Fibroblast of villous mesenchyme (primary cell): ENCODE results near the gene ADCY2. TPM values are rescaled to one million over a fixed set of nuclear protein-coding genes. Genes with fewer than 3 reads are reported as not detected.

Source experiments
- DNase-seq: peaks from one replicate; pipeline ENCODE4 v3.0.0-alpha.2; 2010; ENCODE audit warnings: low read depth
- H3K4me3 ChIP-seq: 2 replicates; pipeline ENCODE4 v1.5.1; 2011; ENCODE audit warnings: low read depth, mild to moderate bottlenecking, low read length
- total RNA-seq: library from RNA; depleted of rRNA; stranded (reverse); fragments of >200 nt; gene quantifications from 2 replicates; pipeline ENCODE4 v1.2.3, GENCODE V29; 2012
- TF ChIP-seq, protein P1 (sequence below): IDR thresholded peaks from 2 replicates; pipeline ENCODE4 v1.5.1; 2012; ENCODE audit warnings: low read depth, mild to moderate bottlenecking, low read length; ENCODE audit not compliant: insufficient read depth

Gene ADCY2
- total RNA-seq, 1 donor, result under 0.01 TPM

DNA sequence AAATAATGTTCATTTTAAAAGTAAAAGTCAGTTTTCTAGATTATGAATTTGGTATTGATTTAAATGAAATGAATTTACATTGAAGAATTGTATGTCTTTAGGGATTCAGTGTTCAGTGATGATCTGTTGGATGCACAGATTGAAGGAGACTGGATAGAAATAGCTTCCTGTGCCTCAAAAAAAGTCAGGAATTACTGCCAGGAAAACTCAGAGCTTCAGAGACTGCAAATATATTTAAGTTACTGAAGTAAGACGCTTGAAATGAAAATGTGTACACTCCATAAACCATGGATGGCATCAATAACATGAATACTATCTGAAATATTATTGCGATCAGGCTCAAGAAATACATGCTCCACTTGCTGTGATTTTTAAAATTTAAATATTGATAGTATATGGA, 60.3 kb downstream of the ADCY2 start:
- no peak for DNase-seq
- no peak overlapping the region for H3K4me3 ChIP-seq
- TF ChIP-seq, protein P1, sequence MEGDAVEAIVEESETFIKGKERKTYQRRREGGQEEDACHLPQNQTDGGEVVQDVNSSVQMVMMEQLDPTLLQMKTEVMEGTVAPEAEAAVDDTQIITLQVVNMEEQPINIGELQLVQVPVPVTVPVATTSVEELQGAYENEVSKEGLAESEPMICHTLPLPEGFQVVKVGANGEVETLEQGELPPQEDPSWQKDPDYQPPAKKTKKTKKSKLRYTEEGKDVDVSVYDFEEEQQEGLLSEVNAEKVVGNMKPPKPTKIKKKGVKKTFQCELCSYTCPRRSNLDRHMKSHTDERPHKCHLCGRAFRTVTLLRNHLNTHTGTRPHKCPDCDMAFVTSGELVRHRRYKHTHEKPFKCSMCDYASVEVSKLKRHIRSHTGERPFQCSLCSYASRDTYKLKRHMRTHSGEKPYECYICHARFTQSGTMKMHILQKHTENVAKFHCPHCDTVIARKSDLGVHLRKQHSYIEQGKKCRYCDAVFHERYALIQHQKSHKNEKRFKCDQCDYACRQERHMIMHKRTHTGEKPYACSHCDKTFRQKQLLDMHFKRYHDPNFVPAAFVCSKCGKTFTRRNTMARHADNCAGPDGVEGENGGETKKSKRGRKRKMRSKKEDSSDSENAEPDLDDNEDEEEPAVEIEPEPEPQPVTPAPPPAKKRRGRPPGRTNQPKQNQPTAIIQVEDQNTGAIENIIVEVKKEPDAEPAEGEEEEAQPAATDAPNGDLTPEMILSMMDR, result no peak

DNA sequence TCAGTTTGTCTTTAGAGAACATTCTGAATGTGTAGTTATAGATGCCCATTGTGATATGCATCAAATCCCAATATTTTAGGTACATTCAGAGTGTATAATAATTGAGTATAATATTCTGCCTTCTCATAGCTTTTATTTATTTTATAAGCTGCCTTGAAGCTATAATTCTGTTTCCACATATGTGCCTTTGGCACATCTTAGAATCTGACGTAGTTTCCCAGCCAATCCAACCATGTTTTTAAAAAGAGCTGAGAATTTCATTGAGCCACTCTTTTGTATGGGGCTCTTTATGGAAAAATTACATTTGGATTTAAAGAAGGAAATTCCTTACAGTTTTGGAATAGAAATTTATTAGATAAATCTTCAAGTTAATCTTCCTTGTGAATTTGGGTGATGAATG, 65.4 kb downstream of the ADCY2 start:
- no peak overlapping the region for H3K4me3 ChIP-seq
- TF ChIP-seq, protein P1, result no peak
- DNase-seq, result no peak

DNA sequence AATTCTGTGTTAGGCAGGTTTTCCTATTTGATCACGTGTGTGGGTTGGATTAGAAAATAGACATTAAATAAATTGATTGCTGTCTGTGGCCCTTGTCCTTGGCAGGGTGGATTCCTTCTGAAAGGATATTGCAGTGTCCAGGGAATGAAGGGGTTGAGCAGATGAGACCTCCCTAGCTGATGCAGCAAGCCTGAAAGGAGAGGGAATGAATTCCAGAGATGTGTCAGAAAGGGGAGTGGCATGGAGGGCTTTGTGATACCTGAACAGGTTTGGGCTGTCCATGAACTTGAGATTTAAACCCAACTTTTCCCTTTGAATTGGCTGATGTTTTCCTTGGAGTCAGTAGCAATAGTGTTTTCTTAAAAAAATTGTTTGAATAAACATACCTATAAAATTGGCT, 66.8 kb downstream of the ADCY2 start:
- TF ChIP-seq, protein P1, result no peak
- no peak for DNase-seq
- no peak overlapping the region for H3K4me3 ChIP-seq

DNA sequence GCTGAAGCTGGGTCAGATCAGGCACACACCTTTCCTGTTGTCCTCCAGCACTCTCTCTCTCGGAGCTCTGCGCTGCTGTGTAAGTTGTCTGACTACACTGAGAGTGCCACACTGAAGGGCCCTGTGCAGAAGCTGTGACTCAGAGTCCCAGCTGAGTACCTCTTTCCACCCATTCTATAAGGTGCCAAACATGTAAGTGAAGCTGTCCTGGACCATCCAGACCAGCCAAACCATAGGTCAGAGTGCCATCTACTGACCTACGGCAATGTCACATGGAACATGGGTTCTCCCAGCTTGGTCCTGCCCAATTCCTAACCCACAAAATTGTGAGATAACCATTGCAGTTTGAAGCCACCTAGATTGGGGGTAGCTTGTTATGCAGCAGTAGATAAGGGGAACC, 68.2 kb downstream of the ADCY2 start:
- TF ChIP-seq, protein P1, result no peak
- no peak for DNase-seq
- no peak overlapping the region for H3K4me3 ChIP-seq

DNA sequence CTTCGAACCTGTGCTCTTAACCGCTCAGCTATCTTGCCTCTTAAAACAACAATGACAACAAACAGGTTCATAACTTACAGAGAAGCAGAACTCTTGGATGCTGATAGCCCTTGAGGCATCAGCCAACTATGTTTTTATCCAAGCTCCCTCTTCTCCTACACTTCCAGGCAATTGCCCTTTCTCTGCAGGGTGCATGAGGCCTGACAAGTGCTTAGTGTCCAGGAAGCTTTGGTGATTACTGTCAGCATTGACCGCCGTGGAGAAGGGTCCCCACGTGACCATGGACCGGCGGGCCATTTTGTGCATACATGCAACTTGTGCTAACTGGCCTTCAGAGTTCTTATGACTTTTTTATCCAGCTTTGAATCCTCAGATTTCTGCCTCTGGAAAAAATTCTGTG, 71.2 kb downstream of the ADCY2 start:
- TF ChIP-seq, protein P1, result no peak
- no peak for DNase-seq
- no peak overlapping the region for H3K4me3 ChIP-seq

DNA sequence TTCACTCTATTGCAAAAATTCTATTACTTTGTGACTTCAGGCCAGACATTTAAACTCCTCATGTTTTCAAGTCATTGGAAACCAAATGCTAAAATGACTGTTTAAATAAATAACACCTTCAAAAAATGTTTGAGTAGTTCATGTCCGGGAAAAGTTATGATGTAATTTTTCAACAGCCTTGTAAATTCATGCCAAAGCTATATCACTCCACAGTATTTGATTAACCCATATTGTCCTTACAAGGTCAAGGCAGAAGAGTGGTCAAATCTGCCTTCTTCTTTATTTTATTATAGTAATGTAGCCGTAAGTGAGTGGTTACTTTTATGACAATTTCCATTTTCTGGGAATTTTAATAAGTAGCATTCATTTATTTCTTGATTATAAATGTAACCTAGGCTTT, 72.8 kb downstream of the ADCY2 start:
- H3K4me3 ChIP-seq, result no peak overlapping the region
- no peak for DNase-seq
- TF ChIP-seq, protein P1, result no peak

DNA sequence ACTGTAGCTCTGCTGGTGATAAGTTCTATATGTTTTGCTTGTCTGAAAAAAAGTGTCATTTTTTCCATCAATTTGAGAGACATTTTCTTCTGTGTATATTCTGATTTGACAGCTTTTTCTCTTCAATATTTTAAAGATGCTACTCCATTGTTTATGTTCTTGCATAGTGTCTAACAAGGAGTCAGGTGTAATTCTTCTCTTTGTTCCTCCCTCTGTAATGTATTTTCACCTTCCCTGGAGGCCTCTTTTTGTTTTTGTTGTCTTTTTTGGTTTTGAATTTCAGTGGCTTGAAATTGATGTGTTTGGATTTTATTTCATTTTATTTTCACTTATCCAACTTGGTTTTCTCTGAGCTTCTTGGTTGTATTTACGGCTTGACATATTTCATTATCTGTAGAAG, 75.8 kb downstream of the ADCY2 start:
- DNase-seq, result no peak
- no peak overlapping the region for H3K4me3 ChIP-seq
- TF ChIP-seq, protein P1, result no peak
